ENCODE data around the gene REXO5. TPM values are rescaled to one million over a fixed set of nuclear protein-coding genes. Genes with fewer than 3 reads are reported as not detected.
A peak's percentile ranks its signal among the peaks of the same experiment; 100 is the strongest.

Gene REXO5
- total and polyA plus RNA-seq, 2 of the 13 experiments (the other 11 are each of a cell fraction or from before 2014, with no cell fraction given): 5.9 to 13.1 TPM

- TF ChIP-seq PPARG (CRISPR knock-in tag; conservative IDR thresholded peaks at IDR 0.05) (peak; percentile 93), RCOR2 (CRISPR knock-in tag; IDR thresholded peaks at IDR 0.05) (no peak), NFATC3 (CRISPR knock-in tag; IDR thresholded peaks at IDR 0.05) (no peak), ZGPAT (CRISPR knock-in tag; IDR thresholded peaks at IDR 0.05) (peak; percentile 26; the same call in 1 of the 2 replicates), BCLAF1 (IDR thresholded peaks at IDR 0.05) (no peak), FOXM1 (CRISPR knock-in tag; IDR thresholded peaks at IDR 0.05) (no peak), ZNF383 (CRISPR knock-in tag; IDR thresholded peaks at IDR 0.05; ENCODE audit: borderline replicate concordance) (no peak), TFDP1 (CRISPR knock-in tag; IDR thresholded peaks at IDR 0.05; ENCODE audit: borderline replicate concordance) (no peak), ZSCAN12 (CRISPR knock-in tag; IDR thresholded peaks at IDR 0.05) (no peak), SNAI1 (CRISPR knock-in tag; IDR thresholded peaks at IDR 0.05; ENCODE audit: borderline replicate concordance) (no peak), ZNF275 (CRISPR knock-in tag; IDR thresholded peaks at IDR 0.05; ENCODE audit: borderline replicate concordance) (no peak), RARA (CRISPR knock-in tag; IDR thresholded peaks at IDR 0.05) (no peak), KLF9 (CRISPR knock-in tag; IDR thresholded peaks at IDR 0.05; ENCODE audit: low read depth) (peak; percentile 48; the same call in 1 of the 2 replicates), ZNF276 (CRISPR knock-in tag; IDR thresholded peaks at IDR 0.05; ENCODE audit: low read depth) (no peak), HNRNPUL1 (IDR thresholded peaks at IDR 0.05; ENCODE audit: low read depth, low read length) (peak; percentile 91), ZNF367 (CRISPR knock-in tag; IDR thresholded peaks at IDR 0.05; ENCODE audit: borderline replicate concordance) (no peak), GPBP1L1 (CRISPR knock-in tag; IDR thresholded peaks at IDR 0.05) (no peak)
These were observed 42.7 kb upstream of the REXO5 start, which contains the start of gene ACSM3 (continued) for GRCh38 chr16:20763461-20764232.

Data from HepG2 (cell line).